Keratinocyte (primary cell): ENCODE measurements around the gene EPHA6. TPM values are rescaled to one million over a fixed set of nuclear protein-coding genes. Genes with fewer than 3 reads are reported as not detected.

ENCODE experiments used
- DNase-seq: peaks from one replicate; pipeline ENCODE4 v3.0.0-alpha.2; 2011; ENCODE audit warnings: low read depth, missing footprints, low spot score
- FAIRE-seq: peaks from 2 replicates; lab custom pipeline; 2011; peaks lifted over from hg19 to GRCh38; lab: Jason Lieb, UNC
- H2AFZ ChIP-seq: 2 replicates; pipeline ENCODE4 v1.6.0; 2012; ENCODE audit warnings: low read length, control low read depth, inconsistent platforms; ENCODE audit not compliant: control insufficient read depth
- H3K27ac ChIP-seq: 2 replicates; pipeline ENCODE4 v1.5.1; 2011; ENCODE audit warnings: low read length; ENCODE audit not compliant: control insufficient read depth, insufficient read depth
- H3K27me3 ChIP-seq: 3 replicates; pipeline ENCODE4 v1.6.0; 2011; ENCODE audit warnings: low read length; ENCODE audit not compliant: control insufficient read depth, insufficient read depth; ENCODE audit errors: extremely low read depth
- H3K36me3 ChIP-seq, 2 experiments: 2 replicates in 1 of 2; 3 replicates in 1 of 2; pipeline ENCODE4 v1.5.1; 2011; ENCODE audit warnings: low read length in 2 of 2, mild to moderate bottlenecking in 1 of 2; ENCODE audit not compliant: control insufficient read depth in 2 of 2, insufficient read depth in 2 of 2; ENCODE audit errors: extremely low read depth in 1 of 2
- H3K4me1 ChIP-seq: 3 replicates; pipeline ENCODE4 v1.5.1; 2011; ENCODE audit warnings: low read length; ENCODE audit not compliant: control insufficient read depth, insufficient read depth; ENCODE audit errors: extremely low read depth
- H3K4me2 ChIP-seq: 3 replicates; pipeline ENCODE4 v1.6.0; 2011; ENCODE audit warnings: low read depth, low read length; ENCODE audit not compliant: control insufficient read depth, insufficient read depth; ENCODE audit errors: extremely low read depth
- H3K4me3 ChIP-seq, 3 experiments: fragments of 200-600 bp in 1 of 3; sonication (generic) in 1 of 3; 2 replicates in 2 of 3; 3 replicates in 1 of 3; pipeline ENCODE4 v1.5.1; 2011 to 2016; ENCODE audit warnings: low read length in 3 of 3, mild to moderate bottlenecking in 3 of 3, control low read depth in 2 of 3, inconsistent platforms in 1 of 3, low read depth in 1 of 3, mixed read lengths in 1 of 3, mixed run types in 1 of 3, moderate library complexity in 1 of 3; ENCODE audit not compliant: control insufficient read depth in 2 of 3, insufficient read depth in 2 of 3; ENCODE audit errors: extremely low read depth in 1 of 3
- H3K79me2 ChIP-seq: 2 replicates; pipeline ENCODE4 v1.6.0; 2012; ENCODE audit warnings: low read length; ENCODE audit not compliant: control insufficient read depth, insufficient read depth
- H3K9ac ChIP-seq: 3 replicates; pipeline ENCODE4 v1.6.0; 2011; ENCODE audit warnings: low read length; ENCODE audit not compliant: control insufficient read depth, insufficient read depth; ENCODE audit errors: extremely low read depth
- H3K9me1 ChIP-seq: 3 replicates; pipeline ENCODE4 v1.6.0; 2011; ENCODE audit warnings: low read length; ENCODE audit not compliant: control insufficient read depth, insufficient read depth; ENCODE audit errors: extremely low read depth
- H3K9me3 ChIP-seq: 2 replicates; pipeline ENCODE4 v1.5.1; 2012; ENCODE audit warnings: low read depth, low read length; ENCODE audit not compliant: control insufficient read depth
- H4K20me1 ChIP-seq: 3 replicates; pipeline ENCODE4 v1.6.0; 2011; ENCODE audit warnings: low read length; ENCODE audit not compliant: control insufficient read depth, insufficient read depth; ENCODE audit errors: extremely low read depth
- EZH2 ChIP-seq: IDR thresholded peaks from one replicate; pipeline ENCODE4 v1.6.1; 2012; ENCODE audit warnings: inconsistent platforms, mild to moderate bottlenecking, low read length, moderate library complexity
- dilution Hi-C: fragments of 300-500 bp; cut with MboI; formaldehyde crosslinking; loops from one replicate; pipeline ENCODE4 v1.7.0; 2020; ENCODE audit warnings: low sequenced_read_pairs; ENCODE audit not compliant: extremely low pct_ligation_motif_present
- polyA plus RNA-seq, 5 experiments: library from polyadenylated mRNA; depleted of rRNA in 3 of 5; stranded (reverse) in 3 of 5; stranded (forward) in 1 of 5; unstranded in 1 of 5; fragments of >200 nt; gene quantifications; 1 replicate in 1 of 5; 2 replicates in 3 of 5; 3 replicates in 1 of 5; pipeline versions ENCODE4 v1.2.1 to v1.2.3, GENCODE V29; 2011 to 2012; ENCODE audit warnings: missing spikeins in 2 of 5, low read depth in 1 of 5, low replicate concordance in 1 of 5
- TF ChIP-seq, protein P1 (sequence below), 3 experiments: IDR thresholded peaks in 1 of 3; conservative IDR thresholded peaks in 1 of 3; optimal IDR thresholded peaks in 1 of 3; 2 replicates in 2 of 3; 3 replicates in 1 of 3; pipeline versions ENCODE3 to v1.5.1; 2011; ENCODE audit warnings: low read length in 3 of 3, mild to moderate bottlenecking in 3 of 3, moderate library complexity in 2 of 3, control low read depth in 1 of 3, inconsistent platforms in 1 of 3; ENCODE audit not compliant: insufficient read depth in 2 of 3; ENCODE audit errors: extremely low read depth in 1 of 3

The EPHA6 gene
- polyA plus RNA-seq, 1 donor (not counting 4 experiments of a cell fraction or from before 2014, with no cell fraction given) = not detected

DNA sequence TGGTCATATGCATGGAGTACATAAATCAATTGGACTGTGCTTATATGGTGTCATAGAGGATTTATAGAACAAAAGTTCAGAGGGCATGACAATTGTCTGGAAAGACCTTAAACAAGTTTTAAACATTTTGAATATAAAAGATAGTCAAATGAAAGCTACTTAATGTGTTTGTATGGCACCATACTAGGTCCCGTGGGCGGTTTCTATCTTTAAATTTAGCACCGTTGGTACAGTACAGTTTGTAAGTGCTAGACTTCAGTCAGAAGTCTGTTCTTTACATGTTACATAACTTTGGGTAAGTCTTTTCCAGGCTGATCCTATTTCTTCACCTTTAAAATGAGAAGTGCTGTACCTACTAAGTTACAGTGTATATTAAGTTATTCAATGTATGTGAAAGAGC lies 576.8 kb downstream of the EPHA6 start:
- dilution Hi-C loops = no loop called here
- no peak for DNase-seq

DNA sequence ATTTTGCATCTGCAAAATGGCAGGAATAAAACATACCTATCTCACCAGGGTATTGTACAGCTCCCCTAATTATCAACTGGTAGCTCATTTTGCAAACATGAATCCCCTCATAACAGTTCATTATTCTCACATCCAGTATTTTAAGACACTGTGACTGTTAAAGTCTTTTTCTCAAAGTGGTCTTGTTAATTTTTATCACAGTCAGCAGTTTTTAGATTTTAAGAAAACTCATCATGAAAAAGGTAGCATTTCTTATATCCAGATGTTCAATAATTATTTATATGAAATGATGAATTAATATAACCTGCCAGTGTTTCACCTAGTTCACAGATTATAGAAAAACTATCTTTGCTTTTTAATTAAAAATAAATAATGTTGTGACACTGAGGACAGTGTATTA lies 595.2 kb downstream of the EPHA6 start:
- no peak overlapping the region for H3K27ac ChIP-seq
- no peaks in the 10 kb centered on the region for H3K9me1 ChIP-seq
- no peak for FAIRE-seq
- DNase-seq = no peak
- H3K27me3 ChIP-seq = no peaks in the 10 kb centered on the region
- TF ChIP-seq, protein P1, sequence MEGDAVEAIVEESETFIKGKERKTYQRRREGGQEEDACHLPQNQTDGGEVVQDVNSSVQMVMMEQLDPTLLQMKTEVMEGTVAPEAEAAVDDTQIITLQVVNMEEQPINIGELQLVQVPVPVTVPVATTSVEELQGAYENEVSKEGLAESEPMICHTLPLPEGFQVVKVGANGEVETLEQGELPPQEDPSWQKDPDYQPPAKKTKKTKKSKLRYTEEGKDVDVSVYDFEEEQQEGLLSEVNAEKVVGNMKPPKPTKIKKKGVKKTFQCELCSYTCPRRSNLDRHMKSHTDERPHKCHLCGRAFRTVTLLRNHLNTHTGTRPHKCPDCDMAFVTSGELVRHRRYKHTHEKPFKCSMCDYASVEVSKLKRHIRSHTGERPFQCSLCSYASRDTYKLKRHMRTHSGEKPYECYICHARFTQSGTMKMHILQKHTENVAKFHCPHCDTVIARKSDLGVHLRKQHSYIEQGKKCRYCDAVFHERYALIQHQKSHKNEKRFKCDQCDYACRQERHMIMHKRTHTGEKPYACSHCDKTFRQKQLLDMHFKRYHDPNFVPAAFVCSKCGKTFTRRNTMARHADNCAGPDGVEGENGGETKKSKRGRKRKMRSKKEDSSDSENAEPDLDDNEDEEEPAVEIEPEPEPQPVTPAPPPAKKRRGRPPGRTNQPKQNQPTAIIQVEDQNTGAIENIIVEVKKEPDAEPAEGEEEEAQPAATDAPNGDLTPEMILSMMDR (optimal IDR thresholded peaks at IDR 0.05 in 1 of 3, IDR thresholded peaks at IDR 0.05 in 1 of 3, conservative IDR thresholded peaks at IDR 0.05 in 1 of 3; ENCODE audit: extremely low read depth in 1 of 3, insufficient read depth in 2 of 3, low read length in 3 of 3) = no peak
- no peak for TF ChIP-seq EZH2
- no peak overlapping the region for H2AFZ ChIP-seq
- no peaks in the 10 kb centered on the region for H3K9me3 ChIP-seq
- no peak overlapping the region for H3K9ac ChIP-seq
- no peaks in the 10 kb centered on the region for H3K36me3 ChIP-seq
- dilution Hi-C loops = no loop called here
- H3K4me2 ChIP-seq = no peak overlapping the region
- no peaks in the 10 kb centered on the region for H4K20me1 ChIP-seq
- no peaks in the 10 kb centered on the region for H3K4me1 ChIP-seq
- no peak overlapping the region for H3K4me3 ChIP-seq
- no peaks in the 10 kb centered on the region for H3K79me2 ChIP-seq

More for the DNA sequence above, 576.8 kb downstream of the EPHA6 start:
- Histone ChIP-seq H3K9ac (no peak overlapping the region), H2AFZ (no peak overlapping the region), H3K9me1 (no peaks in the 10 kb centered on the region), H3K27ac (no peak overlapping the region), H3K4me3 (no peak overlapping the region), H3K79me2 (no peaks in the 10 kb centered on the region), H3K27me3 (no peaks in the 10 kb centered on the region), H4K20me1 (no peaks in the 10 kb centered on the region), H3K4me1 (no peaks in the 10 kb centered on the region), H3K9me3 (no peaks in the 10 kb centered on the region), H3K4me2 (no peak overlapping the region), H3K36me3 (no peaks in the 10 kb centered on the region)
- FAIRE-seq = no peak
- TF ChIP-seq EZH2 = no peak
- TF ChIP-seq, protein P1 (optimal IDR thresholded peaks at IDR 0.05 in 1 of 3, IDR thresholded peaks at IDR 0.05 in 1 of 3, conservative IDR thresholded peaks at IDR 0.05 in 1 of 3; ENCODE audit: extremely low read depth in 1 of 3, insufficient read depth in 2 of 3, low read length in 3 of 3) = no peak
